Measurements from ENCODE around the gene NUCB2.
"Not testable (repeated sequence)": the region's sequence is repeated elsewhere in the genome, so short reads cannot be mapped to it uniquely, and the experiment has no call there.

NUCB2 gene

DNA sequence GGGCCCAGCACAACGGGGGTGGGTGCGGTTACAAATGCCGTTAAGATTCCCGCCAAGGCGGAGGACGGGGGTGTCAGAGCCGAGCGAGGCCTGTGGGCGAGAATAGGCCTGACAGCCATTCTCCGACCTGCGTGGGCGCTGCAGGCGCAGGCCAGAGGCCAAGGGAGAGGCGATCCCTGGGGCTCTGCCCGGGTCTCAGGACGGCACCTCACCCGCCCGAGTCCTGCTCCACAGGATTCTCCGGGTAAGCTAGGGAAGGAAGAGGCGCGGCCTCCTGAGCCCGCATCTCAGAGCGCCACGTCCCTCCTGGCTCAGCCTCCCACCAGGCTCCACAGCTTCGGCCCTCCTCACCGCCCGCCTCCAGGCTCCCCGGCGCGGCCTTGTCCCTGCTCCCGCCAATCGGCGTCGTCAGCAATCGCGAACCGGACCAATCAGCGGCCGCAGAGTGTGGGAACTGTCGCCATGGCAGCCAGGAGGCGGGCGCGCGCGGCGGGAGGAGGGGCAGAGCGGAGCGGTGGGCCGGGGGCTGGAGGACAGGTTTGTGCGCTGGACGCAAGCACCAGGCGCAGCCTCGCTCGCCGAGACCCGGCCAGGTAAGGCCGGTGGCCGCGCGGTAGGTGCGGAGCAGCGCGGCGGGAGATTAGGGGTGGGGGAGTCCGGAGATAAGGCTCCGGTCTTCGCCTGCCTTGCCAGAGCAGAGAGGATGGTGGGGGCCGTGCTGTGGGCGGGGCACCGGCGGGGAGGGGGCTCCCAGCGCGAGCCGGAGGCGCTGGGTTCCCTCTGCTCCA is at the start of gene NUCB2:
Gene NUCB2, plus strand, starts transcription at position 504 of the 788 bp plus-strand sequence. CDS start 18,585 bp downstream, outside the sequence.
- peak; percentile 97 for DNase-seq

GRCh38 chr11:17228186-17228925 is 48.2 kb upstream of the NUCB2 start:
- not testable (repeated sequence) for DNase-seq

DNA sequence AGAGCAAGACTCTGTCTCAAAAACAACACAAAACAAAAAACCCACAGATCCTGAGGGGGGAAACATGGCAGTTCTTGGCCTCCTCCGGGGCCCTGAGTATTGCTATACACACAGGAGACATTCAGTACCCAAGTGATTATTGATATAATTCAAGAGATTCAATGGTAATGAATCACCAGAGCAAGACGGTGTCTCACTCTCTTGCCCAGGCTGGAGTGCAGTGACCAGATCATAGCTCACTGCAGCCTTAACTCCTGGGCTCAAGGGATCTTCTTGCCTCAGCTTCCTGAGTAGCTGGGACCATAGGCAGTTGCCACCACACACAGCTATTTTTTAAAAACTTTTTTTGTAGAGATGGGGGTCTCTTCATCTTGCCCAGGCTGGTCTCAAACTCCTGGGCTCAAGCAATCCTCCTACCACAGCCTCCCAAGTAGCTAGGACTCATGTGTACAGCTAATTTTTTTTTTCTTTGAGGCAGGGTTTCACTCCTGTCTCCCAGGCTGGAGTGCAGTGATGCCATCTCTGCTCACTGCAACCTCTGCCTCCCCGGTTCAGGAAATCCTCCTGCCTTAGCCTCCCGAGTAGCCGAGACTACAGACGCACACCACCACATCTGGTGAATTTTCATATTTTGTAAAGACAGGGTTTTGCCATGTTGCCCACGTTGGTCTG is 46.9 kb upstream of the NUCB2 start:
- DNase-seq, result no peak

DNA sequence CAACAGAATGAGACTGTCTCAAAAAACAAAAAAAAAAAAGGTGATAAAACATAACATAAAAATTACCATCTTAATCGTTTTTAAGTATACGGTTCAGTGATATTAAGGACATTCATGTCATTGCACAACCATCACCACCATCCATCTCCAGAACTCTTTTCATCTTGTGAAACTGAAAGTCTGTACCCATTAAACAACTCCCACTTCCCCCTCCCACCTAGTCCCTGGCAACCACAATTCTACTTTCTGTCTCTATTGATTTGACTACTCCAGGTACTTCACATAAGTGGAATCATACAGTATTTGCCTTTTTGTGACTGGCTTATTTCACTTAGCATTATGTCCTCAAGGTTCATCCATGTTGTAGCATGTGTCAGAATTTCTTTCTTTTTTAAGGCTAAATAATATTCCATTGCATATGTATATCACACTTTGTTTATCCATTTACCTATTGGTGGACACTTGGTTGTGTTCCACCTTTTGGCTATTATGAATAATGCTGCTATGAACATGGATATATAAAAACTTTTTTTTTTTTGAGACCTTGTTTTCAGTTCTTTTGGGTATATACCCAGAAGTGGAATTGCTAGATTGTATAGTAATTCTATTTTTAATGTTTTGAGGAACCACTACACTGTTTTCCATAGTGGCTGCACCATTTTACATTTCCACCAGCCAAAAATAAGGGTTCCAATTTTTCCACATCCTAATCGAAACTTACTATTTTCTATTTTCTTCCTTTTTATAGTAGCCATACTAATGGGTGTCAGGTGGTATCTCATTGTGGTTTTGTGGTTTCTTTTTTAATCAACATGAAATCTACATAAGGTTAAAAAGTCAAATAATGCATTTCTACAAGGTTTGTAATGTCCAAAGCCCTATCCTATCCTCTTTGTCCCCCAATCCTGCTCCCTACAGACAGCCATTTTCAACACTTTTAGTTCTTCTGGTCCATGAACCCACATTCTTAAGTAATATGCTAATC is 45.4 kb upstream of the NUCB2 start:
- DNase-seq, result no peak

DNA sequence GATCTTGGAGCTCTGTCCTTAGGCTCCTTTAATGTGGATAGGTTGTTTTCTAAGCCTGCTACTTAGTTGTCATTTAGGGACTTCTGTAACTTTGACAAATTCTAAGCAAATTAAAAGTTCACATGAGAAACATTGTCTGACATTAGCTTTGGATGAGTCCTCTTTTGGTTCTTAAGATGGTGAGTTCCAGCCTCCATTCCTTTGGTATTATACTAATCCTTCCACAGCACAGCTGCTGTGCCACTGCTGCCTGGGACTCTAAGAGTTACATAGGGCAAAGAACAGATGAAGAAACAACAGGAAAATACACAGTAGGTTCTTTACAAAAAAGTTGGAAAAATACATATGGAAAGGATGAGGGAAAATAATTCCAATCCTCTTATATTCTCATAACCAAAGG is 43.4 kb upstream of the NUCB2 start:
- DNase-seq, result no peak

GRCh38 chr11:17238377-17238776 is 38.2 kb upstream of the NUCB2 start:
- no peak for DNase-seq

GRCh38 chr11:17239927-17240326 is 36.6 kb upstream of the NUCB2 start:
- not testable (repeated sequence) for DNase-seq

- DNase-seq, result no peak
These were observed 35.8 kb upstream of the NUCB2 start for GRCh38 chr11:17240780-17241179.

DNA sequence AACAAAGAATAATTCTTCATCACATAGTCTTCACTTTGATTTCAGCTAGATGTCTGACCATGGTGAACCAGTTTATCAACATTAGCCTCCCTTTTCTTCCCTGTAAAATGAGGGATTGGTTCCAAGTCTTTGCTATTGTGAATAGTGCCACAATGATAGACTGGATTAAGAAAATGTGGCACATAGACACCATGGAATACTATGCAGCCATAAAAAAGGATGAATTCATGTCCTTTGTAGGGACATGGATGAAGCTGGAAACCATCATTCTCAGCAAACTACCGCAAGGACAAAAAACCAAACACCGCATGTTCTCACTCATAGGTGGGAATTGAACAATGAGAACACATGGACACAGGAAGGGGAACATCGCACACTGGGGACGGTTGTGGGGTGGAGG is 33.6 kb upstream of the NUCB2 start:
- not testable (repeated sequence) for DNase-seq

- DNase-seq, result no peak
These were observed 32.5 kb upstream of the NUCB2 start for GRCh38 chr11:17244046-17244445.

GRCh38 chr11:17250561-17251350 is 25.8 kb upstream of the NUCB2 start:
- no peak for DNase-seq

GRCh38 chr11:17252704-17253103 is 23.8 kb upstream of the NUCB2 start:
- DNase-seq, result no peak

DNA sequence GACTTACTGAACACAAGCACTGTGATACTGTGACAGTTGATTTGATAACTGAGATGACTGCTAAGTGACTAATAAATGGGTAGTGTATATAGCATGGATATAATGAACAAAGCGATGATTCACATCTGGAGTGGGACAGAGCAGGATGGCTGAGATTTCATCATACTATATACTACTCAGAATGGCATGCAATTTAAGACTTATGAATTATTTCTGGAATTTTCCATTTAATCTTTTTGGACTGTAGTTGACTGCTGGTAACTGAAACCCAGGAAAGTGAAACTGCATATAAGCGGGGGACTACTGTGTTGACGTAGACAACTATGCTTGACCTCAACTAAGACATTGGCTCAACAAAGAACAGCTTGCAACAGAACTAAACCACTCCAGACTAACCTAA is 20.0 kb upstream of the NUCB2 start:
- DNase-seq, result no peak

GRCh38 chr11:17257196-17257595 is 19.3 kb upstream of the NUCB2 start:
- DNase-seq, result no peak

DNA sequence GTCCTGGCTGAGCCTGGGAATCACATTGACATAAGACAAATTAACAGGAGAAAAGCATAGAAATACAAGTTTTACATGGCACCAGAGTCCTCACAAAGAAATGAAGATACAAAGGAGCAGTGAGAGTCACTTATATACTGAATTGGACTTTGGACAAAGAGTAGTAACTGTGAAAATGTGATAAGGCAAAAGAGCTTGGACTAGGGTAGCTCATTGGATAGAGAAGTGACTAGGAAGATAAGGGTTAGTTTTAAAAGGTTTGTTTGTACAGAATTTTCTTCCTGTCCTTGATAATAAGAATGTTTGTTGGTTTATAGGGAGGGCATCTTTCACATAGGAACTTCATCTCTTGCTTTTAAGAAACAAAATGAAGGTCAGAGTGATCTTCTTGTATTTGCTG is 17.9 kb upstream of the NUCB2 start:
- no peak for DNase-seq

DNA sequence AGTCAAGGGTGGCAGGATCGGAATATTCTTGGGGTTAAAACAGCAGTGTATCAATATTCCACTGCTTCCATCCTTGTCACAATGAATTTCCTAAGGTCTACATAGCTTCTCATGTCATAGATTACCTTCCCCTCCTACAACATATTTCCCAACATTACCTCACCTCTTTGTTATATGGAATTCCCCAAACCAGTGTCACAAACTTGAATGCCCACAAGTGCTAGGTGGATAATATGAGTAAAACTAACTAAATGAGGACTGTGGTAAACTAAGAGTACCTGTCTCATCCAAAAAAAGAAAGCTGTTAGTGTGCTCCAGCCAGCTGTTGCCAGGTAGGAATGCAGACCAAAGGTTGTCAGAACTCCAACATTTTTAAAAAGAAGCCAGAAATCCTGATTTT is 17.0 kb upstream of the NUCB2 start:
- no peak for DNase-seq

GRCh38 chr11:17260020-17260419 is 16.5 kb upstream of the NUCB2 start:
- DNase-seq, result no peak

DNA sequence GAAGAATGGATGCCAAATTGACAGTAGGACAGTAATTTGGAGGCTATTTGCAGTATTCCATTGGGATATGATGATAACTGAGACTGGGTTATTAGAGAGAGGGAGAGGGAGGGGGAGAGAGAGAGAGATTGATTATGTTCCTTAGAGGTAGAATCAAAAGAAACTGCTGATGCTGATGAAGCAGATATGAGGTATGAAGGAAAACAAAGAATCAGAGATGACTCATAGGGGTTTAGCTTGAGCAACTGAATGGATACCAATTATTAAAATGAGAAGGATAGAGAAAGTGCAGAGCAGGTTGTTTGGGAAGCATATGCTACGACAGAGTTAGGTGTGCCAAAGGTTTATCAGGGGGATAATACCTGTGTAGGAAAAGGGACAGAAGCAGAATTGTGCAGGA is 12.8 kb upstream of the NUCB2 start:
- DNase-seq, result no peak

DNA sequence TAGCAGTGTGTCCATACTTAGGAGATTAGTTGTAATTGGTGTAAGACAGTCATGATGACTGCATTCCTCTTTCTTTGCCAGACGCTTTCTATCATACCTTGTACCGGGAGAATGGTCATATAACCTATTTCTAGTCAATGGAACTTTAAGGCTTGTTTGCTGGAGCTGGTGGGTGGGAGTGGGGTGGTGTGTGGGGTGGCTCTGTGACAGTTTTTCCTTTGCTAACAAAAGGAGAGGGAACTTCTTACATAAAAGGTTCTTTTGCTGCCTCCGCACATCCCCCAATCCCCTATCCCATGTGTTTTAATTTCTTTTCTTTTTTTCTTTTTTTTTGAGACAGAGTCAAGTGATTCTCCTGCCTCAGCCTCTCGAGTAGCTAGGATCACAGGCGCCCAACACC is 9.8 kb upstream of the NUCB2 start:
- no peak for DNase-seq

DNA sequence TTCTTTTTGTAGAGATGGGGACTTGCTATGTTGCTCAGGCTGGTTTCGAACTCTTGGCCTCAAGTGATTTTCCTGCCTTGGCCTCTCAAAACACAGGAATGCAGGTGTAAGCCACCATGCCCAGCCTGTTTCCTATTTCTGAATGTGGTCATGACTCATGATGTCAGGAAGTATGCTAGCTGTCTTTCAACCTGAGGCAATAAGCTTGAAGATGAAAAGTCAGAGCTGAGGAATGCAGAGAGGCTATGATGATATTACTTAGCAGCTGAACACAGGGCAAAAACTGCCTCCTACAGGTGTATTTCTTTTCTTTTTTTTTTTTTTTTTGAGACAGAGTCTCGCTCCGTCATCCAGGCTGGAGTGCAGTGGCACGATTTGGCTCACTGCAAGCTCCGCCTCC is 9.0 kb upstream of the NUCB2 start:
- DNase-seq, result no peak

- DNase-seq, result not testable (repeated sequence)
These were observed 8.0 kb upstream of the NUCB2 start for GRCh38 chr11:17268500-17268899.

GRCh38 chr11:17268902-17269301 is 7.6 kb upstream of the NUCB2 start:
- DNase-seq, result no peak
